MM.1S (cell line): ENCODE data around the gene WFDC8.

Source experiments
- EZH2 ChIP-seq: fragments of 300-600 bp; sonication (generic); optimal IDR thresholded peaks from 2 replicates; pipeline ENCODE3; 2017; ENCODE audit warnings: low read depth, mild to moderate bottlenecking, antibody characterized with exemption, low read length, mixed read lengths
- EZH2phosphoT487 ChIP-seq: fragments of 300-600 bp; sonication (generic); IDR thresholded peaks from 2 replicates; pipeline ENCODE4 v1.6.1; 2018; ENCODE audit warnings: antibody characterized with exemption, low read length
- TF ChIP-seq, protein P1 (sequence below): fragments of 300-600 bp; sonication (generic); IDR thresholded peaks from 2 replicates; pipeline ENCODE4 v1.5.1; 2016; ENCODE audit warnings: antibody characterized with exemption, low read length, mixed read lengths

- TF ChIP-seq, protein P1, sequence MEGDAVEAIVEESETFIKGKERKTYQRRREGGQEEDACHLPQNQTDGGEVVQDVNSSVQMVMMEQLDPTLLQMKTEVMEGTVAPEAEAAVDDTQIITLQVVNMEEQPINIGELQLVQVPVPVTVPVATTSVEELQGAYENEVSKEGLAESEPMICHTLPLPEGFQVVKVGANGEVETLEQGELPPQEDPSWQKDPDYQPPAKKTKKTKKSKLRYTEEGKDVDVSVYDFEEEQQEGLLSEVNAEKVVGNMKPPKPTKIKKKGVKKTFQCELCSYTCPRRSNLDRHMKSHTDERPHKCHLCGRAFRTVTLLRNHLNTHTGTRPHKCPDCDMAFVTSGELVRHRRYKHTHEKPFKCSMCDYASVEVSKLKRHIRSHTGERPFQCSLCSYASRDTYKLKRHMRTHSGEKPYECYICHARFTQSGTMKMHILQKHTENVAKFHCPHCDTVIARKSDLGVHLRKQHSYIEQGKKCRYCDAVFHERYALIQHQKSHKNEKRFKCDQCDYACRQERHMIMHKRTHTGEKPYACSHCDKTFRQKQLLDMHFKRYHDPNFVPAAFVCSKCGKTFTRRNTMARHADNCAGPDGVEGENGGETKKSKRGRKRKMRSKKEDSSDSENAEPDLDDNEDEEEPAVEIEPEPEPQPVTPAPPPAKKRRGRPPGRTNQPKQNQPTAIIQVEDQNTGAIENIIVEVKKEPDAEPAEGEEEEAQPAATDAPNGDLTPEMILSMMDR, result no peak
- no peak for TF ChIP-seq EZH2
- TF ChIP-seq EZH2phosphoT487, result no peak
These were observed 51.8 kb downstream of the WFDC8 start for GRCh38 chr20:45527294-45527693.
